PC-3 (cell line): ENCODE data around the gene SMIM36.

Source experiments
- EZH2phosphoT487 ChIP-seq: fragments of 300-600 bp; sonication (generic); IDR thresholded peaks from 2 replicates; pipeline ENCODE4 v1.6.1; 2018; ENCODE audit warnings: mild to moderate bottlenecking, antibody characterized with exemption, low read length, borderline replicate concordance
- TF ChIP-seq, protein P1 (sequence below): fragments of 300-600 bp; sonication (generic); conservative IDR thresholded peaks from 2 replicates; pipeline ENCODE4 v1.5.1; 2017; ENCODE audit warnings: antibody characterized with exemption, low read depth, mild to moderate bottlenecking, low read length

DNA sequence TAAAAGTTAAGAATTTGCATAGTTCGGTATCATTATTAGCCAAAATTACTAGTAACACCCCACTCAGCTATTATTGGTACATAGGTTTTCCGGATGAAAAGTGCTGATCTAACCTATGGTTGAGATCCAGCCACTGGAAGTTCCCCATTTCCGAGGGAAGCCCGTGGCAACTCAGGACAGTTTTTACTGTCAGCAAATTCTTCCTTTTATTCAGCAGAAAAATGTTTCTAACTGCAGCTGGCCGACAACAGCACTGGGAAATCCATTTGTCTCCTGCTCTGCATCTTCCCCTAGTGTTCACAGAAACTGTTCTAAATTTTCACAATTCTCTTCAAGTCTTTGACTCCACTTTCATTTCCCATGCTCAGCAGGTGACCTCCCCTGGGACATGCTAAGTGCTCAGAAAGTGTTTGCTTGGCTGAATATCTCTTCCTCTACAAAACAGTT is 74.1 kb downstream of the SMIM36 start:
- TF ChIP-seq, protein P1, sequence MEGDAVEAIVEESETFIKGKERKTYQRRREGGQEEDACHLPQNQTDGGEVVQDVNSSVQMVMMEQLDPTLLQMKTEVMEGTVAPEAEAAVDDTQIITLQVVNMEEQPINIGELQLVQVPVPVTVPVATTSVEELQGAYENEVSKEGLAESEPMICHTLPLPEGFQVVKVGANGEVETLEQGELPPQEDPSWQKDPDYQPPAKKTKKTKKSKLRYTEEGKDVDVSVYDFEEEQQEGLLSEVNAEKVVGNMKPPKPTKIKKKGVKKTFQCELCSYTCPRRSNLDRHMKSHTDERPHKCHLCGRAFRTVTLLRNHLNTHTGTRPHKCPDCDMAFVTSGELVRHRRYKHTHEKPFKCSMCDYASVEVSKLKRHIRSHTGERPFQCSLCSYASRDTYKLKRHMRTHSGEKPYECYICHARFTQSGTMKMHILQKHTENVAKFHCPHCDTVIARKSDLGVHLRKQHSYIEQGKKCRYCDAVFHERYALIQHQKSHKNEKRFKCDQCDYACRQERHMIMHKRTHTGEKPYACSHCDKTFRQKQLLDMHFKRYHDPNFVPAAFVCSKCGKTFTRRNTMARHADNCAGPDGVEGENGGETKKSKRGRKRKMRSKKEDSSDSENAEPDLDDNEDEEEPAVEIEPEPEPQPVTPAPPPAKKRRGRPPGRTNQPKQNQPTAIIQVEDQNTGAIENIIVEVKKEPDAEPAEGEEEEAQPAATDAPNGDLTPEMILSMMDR, result no peak
- TF ChIP-seq EZH2phosphoT487, result no peak
